NCI-H2171 treated with DMSO at 0.1 percent for 48 hours (cell line): ENCODE data around the gene IRS2.

Experiments used
- DNase-seq: peaks from one replicate; lab custom pipeline; 2025; lab: John Stamatoyannopoulos, UW

The IRS2 gene

GRCh38 chr13:109703250-109703649 is 83.1 kb downstream of the IRS2 start:
- DNase-seq, result no peak
